NCI-H2107 treated with DMSO at 0.1 percent for 48 hours (cell line): Measurements from ENCODE around the gene CCDC183.
"Not testable (repeated sequence)": the region's sequence is repeated elsewhere in the genome, so short reads cannot be mapped to it uniquely, and the experiment has no call there.

ENCODE experiments used
- DNase-seq: peaks from one replicate; lab custom pipeline; 2025; ENCODE audit not compliant: unreplicated experiment; lab: John Stamatoyannopoulos, UW

Gene CCDC183

DNA sequence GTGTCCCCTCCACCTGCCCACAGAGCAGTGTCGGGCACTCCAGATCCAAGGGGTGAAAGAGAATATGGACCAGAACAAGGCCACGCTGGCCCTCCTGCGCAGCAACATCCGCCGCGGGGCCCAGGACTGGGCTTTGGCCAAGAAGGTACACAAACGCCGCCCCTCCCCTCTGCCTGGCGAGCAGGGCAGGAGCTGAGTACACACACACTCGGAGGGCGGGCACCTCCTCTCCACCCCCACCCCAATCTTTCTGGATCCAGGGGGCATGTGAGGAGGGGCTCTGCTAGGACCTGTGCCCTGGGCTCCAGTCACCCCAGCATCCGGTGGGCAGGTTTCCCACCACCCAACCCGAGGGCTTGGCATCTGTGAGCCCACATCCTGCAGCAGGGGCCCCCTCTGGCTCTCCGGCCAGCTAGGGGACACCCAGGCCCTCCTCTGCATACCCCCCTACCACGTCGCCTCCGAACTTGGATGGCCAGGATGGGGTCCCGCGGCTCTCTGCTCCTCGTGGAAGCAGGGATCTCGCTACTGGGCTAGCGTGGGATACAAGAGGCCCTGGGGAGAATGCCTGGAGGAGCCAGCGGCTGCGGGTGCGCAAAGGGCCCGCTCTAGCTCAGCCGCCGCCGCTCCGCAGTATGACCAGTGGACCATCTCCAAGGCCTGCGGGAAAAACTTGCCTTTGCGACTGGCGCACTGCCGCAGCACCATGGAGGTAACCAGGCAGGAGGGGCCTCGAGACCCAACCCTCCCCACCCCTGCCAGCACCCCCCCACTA is 3.1 kb downstream of the CCDC183 start:
- DNase-seq: no peak

DNA sequence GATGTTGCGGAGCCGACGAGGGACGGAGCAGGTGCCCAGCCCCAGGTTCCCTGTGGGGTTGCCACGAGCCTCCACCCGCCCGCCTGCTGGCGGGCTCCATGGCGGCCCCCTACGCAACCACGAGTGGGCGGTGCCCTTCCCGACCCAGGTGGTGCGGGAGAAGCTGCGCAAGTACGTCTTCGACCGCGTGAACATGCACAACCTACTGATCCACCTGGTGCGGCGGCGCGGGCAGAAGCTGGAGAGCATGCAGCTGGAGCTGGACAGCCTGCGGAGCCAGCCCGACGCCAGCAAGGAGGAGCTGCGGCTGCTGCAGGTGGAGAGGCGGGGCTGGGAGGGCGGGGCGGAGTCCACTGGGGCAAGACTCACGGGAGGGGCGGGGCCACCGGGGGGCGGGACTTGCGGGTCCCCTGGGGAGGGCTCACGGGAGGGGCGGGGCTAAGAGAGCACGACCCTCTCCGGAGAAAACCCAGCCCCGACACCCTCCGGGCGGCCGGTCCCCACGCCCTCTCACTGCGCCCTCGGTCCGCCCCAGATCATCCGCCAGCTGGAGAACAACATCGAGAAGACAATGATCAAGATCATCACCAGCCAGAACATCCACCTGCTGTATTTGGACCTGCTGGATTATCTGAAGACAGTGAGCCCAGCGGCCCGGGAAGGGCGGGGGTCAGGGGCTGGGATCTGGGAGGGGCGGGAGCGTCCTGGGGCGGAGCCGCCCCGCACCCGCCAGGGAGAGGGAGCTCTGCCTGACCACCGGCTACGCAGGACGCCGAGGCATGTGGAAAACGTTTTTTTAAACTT is 3.9 kb downstream of the CCDC183 start:
- DNase-seq: peak; percentile 81

DNA sequence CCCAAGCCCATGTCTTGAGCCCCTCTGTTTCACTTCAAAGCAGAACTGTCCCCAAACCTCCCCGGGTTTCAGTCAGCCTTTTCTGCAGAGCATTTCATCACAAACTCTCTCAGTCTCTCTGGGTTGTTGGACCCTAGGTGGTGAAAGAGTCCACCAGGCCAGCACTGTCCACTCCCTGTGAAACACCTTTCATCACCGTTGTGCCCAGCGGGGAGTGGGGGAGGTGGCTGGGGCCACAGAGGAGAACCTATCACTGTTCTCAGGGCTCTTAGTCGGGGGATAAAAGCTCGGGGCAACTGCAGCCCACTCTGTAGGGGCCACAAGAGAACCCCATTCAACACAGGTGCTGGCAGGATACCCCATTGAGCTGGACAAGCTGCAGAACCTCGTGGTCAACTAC is 6.2 kb downstream of the CCDC183 start:
- DNase-seq: no peak

DNA sequence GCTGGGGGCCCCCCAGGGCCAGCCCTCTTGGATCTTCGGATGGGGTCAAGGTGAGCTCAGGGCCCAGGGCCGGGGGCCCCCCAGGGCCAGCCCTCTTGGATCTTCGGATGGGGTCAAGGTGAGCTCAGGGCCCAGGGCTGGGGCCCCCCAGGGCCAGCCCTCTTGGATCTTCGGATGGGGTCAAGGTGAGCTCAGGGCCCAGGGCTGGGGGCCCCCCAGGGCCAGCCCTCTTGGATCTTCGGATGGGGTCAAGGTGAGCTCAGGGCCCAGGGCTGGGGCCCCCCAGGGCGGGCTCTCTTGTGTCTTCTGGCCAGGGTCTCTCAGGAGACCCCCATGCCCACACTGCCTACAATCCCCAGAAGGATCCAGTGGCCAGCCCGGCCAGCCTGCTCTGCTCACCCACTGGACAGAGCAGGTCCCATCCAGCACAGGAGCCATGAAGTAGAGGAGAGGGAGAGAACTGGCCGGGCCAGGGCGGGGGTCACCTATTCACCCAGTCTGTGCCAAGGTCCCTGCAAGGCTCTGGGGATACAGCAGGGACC is 6.9 kb downstream of the CCDC183 start:
- DNase-seq: not testable (repeated sequence)

DNA sequence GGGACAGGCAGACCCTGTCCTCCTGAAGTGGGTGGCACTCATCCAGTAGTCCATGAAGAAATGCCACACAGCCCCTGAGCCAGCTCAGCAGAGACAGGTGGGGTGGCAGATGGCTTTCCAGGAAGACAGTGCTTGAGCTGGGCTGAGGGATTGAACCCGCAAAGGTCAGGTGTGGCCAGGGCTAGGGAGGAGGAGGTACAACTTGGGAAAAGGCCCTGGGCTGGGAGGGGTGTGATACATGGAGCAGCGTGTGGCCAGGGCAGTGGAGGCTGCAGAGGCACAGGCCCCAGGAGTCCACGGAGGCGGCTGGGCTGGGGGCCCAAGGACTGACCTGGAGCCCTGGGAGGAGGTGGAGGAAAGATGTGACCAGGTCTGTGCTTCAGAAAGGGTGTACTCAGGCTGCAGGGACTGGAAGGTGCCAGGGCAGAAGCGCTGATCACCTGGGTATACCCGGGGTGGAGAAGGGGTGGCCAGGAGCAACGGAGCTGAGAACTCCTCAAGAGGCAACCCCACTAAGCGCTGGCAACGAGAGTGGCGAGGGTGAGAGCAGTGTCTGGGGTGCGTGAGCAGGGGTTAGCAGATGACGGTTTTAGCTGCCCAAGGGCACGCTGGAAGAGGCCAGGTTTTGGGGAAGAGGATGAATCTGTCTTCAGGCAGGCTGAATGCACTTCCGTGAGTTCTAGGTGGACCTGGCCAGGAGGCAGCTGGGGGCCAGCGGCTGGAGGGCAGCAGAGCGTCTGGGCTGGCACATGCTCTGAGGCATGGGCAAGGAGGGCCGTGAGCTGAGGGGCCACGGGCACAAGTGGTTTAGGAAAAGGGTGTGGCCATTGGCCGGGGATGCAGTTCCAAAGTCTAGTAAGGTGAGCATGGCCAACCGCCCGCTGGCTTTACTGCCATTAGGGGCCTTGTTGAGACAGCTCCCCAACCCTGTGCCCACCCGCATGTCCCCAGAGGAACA is 7.7 kb downstream of the CCDC183 start:
- no peak for DNase-seq

DNA sequence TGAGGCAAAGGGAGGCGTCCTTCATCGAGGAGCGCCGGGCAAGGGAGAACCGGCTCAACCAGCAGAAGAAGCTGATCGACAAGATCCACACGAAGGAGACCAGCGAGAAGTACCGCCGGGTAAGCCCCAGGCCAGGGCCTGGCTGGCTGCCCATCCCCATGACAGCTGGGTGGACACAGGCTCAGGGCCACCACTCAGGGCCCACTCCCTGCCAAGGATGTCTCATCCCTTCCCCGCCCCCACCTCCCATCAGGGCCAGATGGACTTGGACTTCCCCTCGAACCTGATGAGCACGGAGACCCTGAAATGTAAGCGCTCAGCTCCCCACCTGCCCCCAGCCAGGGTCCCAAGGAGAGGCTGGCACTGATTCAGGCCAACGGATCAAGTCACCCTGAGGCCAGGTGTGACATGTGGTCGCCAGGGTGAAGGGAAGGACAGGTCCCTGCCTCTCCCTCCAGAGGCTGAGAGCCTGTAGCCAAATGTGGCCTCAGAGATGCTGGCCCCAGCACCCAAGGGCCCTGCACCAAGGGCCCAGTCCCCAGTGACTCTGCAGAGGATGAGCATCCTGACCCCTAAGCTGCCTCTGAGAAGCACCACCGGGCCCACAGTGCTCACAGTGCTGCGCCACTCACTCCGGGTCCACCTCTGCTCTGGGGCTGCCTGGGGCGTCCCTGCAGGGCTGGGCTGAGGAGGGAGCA is 8.5 kb downstream of the CCDC183 start:
- DNase-seq: no peak

DNA sequence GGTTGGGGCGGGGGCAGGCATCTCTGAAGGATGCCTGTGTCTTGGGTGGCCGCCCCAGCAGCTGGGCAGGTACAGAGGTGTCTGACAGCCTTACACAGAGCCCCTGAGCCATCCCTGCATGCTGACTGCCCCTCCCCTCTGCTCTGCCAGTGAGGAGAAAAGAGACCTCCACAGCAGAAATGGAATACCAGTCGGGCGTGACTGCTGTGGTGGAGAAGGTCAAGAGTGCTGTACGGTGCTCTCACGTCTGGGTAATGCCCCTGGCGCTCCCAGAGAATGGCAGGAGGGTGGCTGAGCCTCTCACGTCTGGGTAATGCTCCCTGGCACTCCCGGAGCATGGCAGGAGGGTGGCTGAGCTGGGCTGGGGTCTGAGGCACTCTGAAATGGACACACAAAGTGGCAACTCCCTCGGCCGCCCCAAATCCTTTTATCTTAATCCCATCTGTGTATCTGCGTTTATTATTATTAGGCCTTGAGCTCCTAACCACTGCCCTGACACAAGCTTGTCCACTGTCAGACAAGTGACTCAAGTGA is 9.1 kb downstream of the CCDC183 start:
- no peak for DNase-seq

DNA sequence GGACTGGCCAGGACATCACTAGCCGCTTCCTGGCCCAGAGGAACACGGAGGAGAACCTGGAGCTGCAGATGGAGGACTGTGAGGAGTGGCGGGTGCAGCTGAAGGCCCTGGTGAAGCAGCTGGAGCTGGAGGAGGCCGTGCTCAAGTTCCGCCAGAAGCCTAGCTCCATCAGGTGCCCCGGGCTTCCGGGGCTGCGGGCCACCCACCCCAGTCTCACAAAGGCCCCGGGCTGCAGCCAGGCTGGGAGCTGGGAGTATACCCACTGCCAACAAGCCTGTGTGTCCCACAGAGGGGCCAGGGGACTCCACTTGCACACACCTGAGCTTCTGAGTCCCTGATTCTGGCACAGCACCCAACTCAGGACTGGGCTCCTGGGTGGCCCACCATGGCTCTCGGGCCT is 9.9 kb downstream of the CCDC183 start:
- no peak for DNase-seq

DNA sequence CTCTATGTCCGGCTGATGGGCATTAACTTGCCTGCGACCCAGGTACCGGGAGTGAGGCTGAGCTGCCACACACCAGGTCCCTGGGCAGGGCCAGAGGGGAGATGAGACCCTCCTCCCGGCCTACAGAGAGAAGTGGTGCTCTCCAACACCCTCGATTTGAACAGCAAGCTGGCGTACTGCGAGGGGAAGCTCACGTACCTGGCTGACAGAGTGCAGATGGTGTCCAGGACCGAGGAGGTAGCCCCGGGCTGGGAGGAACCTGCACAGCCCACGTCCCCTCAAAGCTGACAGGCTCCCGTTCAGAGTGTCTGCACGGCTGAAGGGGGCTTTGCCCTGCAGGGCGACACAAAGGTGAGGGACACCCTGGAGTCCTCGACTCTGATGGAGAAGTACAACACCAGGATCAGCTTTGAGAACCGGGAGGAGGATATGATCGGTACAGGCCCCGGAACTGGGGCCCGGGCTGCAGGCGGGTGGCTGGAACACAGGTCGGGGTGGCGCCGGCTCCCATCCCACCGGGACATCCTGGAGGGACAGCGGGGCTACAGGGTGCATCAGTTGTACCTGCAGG is 10.6 kb downstream of the CCDC183 start:
- DNase-seq: no peak

DNA sequence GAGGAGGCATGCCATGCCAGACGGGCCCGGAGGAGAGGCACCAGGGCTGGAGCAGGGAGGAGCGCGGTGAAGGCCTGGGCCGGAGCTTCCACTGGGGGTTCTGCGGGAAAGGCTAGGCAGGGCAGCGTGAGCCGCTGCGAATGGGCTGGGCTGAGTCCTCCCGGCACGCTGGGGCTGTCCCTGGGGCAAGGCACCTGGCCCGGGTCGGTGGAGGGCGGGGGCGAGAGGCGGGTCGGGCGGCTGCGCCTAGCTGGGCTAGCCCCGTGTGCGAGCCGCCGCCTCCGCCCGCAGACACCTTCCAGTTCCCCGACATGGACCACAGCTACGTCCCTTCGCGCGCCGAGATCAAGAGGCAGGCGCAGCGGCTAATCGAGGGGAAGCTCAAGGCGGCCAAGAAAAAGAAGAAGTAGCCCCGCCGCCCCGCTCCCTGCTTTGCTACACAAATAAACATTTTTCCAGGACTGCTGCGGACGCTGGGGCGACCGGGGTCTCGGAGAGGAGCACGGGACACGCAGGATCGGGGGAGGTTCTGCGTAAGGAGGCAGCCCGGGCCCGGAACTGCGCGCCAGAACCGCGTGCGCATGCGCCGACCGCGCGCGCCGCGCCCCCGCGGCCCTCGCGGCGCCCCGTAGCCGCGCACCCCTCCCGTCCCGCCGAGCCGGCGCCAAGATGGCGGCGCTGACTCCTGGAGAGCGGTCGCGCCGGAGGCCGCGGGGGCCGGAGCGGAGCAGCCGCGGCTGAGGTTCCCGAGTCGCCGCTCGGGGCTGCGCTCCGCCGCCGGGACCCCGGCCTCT is 11.3 kb downstream of the CCDC183 start, which contains the start of gene RABL6:
TSS of gene RABL6 (plus strand) at position 668 of the 794 bp plus-strand sequence. CDS start 249 bp downstream, outside the sequence.
- peak; percentile 45 for DNase-seq

DNA sequence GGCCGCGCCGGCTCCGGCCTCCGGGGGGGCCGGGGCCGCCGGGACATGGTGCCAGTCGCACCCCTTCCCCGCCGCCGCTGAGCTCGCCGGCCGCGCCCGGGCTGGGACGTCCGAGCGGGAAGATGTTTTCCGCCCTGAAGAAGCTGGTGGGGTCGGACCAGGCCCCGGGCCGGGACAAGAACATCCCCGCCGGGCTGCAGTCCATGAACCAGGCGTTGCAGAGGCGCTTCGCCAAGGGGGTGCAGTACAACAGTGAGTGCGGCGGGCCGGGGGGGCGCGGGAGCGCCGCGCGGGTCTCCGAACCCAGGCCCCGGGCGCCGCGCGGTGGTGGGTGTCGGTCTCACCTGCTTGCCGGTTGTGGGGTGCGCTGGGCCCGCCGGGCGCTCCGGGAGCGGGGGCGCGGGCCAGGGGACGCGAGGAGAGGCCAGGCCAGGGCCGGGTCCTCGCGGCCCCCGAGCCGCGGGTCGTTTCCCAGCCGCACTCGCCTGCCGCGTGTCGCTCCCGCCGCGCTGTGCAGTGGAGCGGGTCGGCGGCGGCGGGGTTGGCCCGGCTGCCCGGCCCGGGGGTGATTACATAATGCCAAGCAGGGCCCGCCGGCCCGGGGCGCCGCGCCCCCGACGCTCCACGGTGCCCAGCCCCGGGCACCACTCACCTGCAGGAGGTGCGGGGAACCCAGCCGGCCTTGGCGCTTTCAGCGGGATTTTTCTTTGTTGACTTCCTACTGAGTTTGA is 12.1 kb downstream of the CCDC183 start:
- DNase-seq: no peak

DNA sequence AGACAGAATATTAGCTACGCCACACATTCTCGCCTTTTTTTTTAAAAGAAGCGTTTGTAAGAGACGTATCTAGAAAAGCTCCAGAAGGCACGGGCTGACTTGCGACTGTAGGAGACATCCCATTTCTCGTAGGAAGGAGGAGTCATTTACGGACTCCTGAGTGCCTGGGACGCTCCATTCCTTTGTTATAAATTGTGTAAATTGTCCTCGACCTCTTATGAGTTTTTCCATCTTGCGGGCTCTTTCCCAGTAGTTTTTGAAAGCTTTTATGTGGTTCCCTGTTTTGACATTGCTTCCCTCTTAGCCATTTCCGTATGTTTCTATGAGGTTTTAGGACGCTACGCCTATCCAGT is 12.6 kb downstream of the CCDC183 start:
- no peak for DNase-seq

DNA sequence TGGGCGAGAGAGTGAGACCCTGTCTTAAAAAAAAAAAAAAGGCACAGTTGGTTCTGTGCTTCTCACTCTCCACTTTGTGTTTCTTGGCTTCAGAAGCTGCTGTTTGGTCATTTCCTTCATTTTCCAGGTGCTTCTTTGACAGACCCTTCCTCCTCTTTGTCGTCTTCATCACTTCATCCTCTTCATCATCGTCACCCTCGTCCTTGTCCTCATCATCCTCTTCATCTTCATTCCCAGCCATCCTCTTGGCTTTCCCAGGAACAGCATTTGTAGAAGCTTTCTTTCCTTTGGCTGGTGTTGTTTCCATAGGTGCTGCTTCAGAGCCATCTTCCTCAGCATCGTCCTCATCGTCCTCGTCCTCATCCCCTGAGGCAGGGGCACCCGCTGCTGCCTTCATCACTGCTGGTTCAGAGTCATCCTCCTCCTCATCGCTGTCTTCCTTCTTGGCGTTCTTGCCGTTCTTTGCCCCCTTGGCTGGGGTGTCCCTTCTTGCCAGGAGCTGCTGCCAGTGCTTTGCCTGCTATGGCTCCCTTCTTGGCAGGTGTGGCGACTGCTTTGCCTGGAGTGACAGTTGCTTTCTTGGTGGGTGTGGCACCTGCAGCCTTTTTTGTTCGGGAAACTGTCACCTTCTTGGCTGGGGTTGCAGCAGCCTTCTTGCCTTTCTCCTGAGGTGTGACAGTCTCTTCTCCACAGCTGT is 18.7 kb downstream of the CCDC183 start:
- no peak for DNase-seq

DNA sequence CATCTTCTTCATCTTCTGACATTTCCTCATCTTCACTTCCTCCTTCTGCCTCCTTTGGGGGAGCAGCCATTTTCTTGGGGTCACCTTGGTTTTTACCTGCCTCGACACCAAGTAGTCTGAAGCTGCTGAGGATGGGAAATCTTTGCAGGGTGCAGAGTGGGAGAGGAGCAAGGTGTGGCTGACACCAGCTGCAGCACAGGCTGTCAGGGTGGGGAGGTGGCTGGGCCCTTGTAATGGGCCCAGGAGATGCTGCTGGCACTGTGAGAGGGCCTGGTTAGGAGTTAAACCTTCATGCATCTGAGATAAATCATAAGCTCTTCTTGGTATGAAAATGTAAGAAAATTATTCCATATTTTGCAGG is 19.3 kb downstream of the CCDC183 start:
- no peak for DNase-seq

DNA sequence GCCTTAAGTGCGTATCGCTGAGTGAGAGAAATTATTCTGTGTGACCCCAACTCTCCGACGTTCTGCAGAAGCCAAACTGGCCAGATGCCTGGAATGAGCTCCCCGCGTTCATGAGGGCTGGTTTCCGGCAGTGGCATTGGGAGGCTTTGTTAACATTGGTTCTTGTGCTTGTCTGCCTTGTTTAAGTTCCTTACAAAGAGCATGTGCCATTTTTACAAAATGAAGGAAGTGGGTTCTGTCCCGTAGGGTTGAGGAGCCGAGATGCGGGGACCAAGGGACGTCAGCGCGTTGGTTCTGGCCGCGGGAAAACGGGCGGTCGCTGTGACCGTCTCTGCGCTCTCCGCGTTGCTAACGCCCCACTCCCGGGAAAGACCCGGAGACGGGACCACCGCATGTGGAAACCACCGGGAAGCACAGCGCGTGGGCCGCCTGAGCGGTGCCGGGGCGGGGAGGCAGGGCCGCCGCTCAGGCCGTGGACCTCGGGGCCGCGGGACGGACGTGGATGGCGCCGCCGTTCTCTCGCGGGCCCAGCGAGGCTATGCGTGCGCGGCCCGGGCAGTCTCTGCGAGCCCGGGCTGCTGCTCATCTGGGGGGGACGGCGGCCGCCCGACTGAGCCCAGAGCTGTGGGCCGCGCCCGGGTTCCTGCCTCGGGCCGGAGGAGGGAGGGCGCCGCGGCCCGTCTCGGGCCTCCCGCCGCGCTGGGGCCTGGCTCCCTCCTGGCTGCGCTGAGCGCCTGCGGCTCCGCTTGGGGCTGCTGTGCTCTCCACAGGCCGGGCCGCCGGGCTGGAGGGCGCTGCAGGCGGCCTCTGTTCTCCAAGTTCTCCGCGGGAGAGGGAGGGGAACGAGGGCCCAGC is 25.1 kb downstream of the CCDC183 start:
- DNase-seq: no peak

DNA sequence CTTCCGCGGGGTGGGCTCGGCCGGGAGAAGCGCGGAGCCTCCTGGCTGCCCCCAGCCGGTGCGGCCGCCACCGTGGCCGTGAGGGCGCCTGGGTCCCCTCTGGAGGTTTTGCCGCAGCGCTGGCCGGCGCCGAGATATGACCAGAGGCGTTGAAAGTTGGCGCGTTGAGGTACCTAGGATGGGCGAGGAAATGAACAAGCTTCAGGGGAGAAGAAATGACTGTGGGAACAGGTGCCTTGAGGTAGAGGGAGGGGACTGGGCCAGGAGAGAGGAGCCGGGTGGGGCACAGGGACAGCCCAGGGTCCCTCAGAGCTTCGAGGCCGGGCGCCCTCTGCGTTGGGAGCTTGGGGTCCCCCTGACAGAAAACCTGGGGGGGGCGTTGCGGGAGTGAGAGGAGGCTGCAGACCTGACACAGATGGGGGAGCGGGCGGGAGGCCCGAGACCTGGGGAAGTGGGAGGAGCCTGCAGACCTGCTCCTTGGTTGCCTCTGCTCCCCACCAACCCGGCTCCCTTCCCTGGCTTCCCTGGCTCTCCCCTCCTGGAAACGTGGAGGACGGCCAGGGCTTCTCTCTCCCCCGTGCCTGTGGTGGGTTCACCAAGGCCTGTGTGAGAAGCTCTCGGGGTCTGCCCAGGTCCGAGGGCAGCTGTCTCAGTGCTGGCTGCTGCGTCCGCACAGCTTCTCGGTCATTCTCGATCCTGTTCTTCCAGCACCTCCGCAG is 25.8 kb downstream of the CCDC183 start:
- DNase-seq: no peak
